NB4 (cell line): Measurements from ENCODE around the gene MAP3K5.

Experiments
- DNase-seq: peaks from one replicate; pipeline ENCODE4 v3.0.0; 2010; ENCODE audit warnings: low read depth
- H3K4me3 ChIP-seq: one replicate; pipeline ENCODE4 v1.5.1; 2011; ENCODE audit warnings: mild to moderate bottlenecking, low read depth, low read length, moderate library complexity
- MYC ChIP-seq: IDR thresholded peaks from 2 replicates; pipeline ENCODE4 v1.6.1; 2011; ENCODE audit warnings: low read depth, low read length
- POLR2A ChIP-seq: IDR thresholded peaks from 2 replicates; pipeline ENCODE4 v1.6.1; 2011; ENCODE audit warnings: mild to moderate bottlenecking; ENCODE audit not compliant: insufficient read length; ENCODE audit errors: extremely low read depth
- TF ChIP-seq, protein P1 (sequence below): IDR thresholded peaks from 2 replicates; pipeline ENCODE4 v1.6.1; 2011; ENCODE audit warnings: low read depth, low read length
- TF ChIP-seq, protein P2 (sequence below): IDR thresholded peaks from one replicate; pipeline ENCODE4 v1.5.1; 2012; ENCODE audit warnings: low read depth, low read length

The MAP3K5 gene

DNA sequence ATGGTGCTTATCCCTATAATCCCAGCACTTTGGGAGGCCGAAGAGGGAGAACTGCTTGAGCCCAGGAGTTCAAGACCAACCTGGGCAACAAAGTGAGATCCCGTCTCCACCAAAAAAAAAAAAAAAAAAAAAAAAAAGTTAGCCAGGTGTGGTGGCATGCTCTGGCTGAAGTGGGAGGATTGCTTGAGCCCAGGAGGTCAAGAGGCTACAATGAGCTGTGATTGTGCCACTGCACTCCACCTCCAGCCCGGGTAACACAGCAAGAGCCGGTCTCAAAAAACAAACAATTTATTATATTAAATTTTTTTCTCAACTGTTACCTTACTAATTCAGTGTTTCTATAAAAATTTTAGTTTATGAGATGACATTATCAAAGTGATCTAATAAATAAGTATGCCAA, 156.7 kb downstream of the MAP3K5 start:
- TF ChIP-seq, protein P1, sequence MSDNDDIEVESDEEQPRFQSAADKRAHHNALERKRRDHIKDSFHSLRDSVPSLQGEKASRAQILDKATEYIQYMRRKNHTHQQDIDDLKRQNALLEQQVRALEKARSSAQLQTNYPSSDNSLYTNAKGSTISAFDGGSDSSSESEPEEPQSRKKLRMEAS, result no peak
- TF ChIP-seq, protein P2, sequence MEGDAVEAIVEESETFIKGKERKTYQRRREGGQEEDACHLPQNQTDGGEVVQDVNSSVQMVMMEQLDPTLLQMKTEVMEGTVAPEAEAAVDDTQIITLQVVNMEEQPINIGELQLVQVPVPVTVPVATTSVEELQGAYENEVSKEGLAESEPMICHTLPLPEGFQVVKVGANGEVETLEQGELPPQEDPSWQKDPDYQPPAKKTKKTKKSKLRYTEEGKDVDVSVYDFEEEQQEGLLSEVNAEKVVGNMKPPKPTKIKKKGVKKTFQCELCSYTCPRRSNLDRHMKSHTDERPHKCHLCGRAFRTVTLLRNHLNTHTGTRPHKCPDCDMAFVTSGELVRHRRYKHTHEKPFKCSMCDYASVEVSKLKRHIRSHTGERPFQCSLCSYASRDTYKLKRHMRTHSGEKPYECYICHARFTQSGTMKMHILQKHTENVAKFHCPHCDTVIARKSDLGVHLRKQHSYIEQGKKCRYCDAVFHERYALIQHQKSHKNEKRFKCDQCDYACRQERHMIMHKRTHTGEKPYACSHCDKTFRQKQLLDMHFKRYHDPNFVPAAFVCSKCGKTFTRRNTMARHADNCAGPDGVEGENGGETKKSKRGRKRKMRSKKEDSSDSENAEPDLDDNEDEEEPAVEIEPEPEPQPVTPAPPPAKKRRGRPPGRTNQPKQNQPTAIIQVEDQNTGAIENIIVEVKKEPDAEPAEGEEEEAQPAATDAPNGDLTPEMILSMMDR, result no peak
- TF ChIP-seq POLR2A, result no peak
- no peak for TF ChIP-seq MYC
- H3K4me3 ChIP-seq, result no peak overlapping the region
- no peak for DNase-seq

DNA sequence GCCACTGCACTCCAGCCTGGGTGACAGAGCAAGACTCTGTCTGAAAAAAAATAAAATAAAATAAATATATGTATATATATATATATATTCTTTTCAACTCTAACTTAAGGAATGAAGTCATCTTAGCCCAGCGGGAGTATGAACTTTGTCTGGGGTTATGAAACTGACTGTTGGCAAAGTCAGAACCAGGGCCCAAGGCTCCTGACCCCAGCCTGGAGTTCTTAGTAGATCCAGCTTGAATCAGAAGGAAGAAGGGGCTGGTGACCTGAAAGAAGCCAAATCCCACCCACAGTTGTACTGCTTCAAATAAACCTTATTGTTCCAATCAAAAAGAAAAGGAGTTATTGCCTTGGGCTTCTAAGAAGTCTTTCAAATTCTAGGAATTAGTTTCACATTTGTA, 158.9 kb downstream of the MAP3K5 start:
- no peak for DNase-seq
- H3K4me3 ChIP-seq, result no peak overlapping the region
- TF ChIP-seq, protein P2, result no peak
- TF ChIP-seq, protein P1, result no peak
- TF ChIP-seq MYC, result no peak
- TF ChIP-seq POLR2A, result no peak

DNA sequence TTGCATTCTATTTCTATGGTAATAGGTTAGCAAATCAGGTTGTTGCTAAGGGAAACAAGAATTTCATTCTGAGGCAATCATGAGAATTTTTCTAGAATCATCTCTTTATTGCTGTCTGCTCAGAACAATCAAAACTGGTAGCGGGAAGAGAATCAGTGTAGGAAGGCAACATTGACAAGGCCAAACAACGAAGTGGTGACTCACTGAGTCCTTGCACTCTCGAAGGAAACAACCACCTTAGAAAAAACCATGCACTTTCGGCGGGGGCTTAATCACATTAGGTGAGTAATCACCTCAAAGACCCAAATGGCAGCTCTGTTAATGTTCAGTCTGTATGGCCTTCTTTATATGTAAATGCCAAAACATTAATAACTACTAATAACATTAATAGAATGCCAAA, 163.3 kb downstream of the MAP3K5 start:
- DNase-seq, result no peak
- TF ChIP-seq POLR2A (no peak), MYC (no peak)
- TF ChIP-seq, protein P1, result no peak
- TF ChIP-seq, protein P2, result no peak
- no peak overlapping the region for H3K4me3 ChIP-seq

DNA sequence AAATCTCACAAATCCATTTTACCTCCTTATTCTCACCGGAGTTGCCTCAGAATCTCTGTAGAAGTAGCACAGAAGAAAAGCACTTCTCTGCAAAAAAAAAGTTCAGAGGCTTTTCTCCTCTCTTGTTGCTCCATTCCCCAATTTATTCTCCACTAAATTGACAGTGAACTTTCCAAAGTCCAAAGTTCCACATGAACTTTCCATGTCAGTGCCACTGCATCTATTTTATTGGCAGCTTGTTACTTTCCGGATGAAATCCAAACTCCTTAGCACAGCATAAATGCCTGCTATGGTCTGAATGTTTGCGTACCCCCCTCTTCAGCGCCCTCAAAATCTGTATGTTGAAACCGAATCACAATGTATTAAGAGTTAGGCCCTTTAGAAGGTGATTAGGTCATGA, 165.1 kb downstream of the MAP3K5 start:
- no peak for DNase-seq
- TF ChIP-seq, protein P1, result no peak
- TF ChIP-seq POLR2A (no peak), MYC (no peak)
- TF ChIP-seq, protein P2, result no peak
- no peak overlapping the region for H3K4me3 ChIP-seq

DNA sequence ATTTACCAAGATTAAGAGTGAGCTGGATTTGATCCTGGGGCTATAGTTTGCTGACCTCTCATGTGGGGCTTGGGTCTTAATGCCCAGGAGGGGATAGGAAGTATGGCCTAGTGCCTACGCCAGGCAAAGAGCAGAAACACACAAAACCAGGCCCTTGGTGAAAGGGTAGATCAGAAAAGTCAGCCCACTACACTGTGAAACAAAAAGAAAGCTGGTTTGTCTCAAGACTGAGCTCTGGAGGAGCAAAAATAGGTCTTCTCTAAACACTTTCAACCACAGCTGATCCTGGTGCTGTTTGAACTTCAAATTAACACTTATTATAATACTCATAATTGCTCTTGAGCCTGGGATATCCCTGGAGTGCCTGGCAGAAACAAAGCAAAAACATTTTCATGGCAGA, 167.0 kb downstream of the MAP3K5 start:
- no peak for TF ChIP-seq MYC
- TF ChIP-seq, protein P1, result no peak
- TF ChIP-seq, protein P2, result no peak
- no peak for TF ChIP-seq POLR2A
- DNase-seq, result no peak
- no peak overlapping the region for H3K4me3 ChIP-seq

DNA sequence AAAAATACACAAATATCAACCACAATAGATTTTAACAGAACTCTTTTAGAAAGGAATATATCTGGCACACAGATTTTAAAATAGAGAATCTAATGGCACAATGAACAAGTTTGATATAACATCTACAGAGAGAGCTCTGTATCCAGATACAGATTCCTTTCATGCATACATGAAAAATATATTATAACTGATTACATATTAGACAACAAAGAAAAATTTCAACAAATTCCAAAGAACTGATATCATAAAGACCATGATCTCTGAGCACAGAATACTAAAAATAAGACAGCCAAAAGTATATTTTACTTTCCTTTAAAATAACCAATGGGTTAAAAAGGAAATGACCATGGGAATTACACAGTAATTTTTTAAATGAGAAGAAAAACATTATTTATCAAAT, 167.9 kb downstream of the MAP3K5 start:
- no peak overlapping the region for H3K4me3 ChIP-seq
- no peak for DNase-seq
- TF ChIP-seq, protein P2, result no peak
- TF ChIP-seq, protein P1, result no peak
- TF ChIP-seq MYC, result no peak
- no peak for TF ChIP-seq POLR2A
